Left ventricle myocardium inferior (tissue), 1 donor: ENCODE data around the gene PAX2. TPM values are rescaled to one million over a fixed set of nuclear protein-coding genes. Genes with fewer than 3 reads are reported as not detected.

Experiments
- DNase-seq: peaks from one replicate; pipeline ENCODE4 v3.0.0-alpha.2; 2020
- H3K27ac ChIP-seq: fragments of 200-600 bp; replicated peaks from 2 replicates; pipeline ENCODE4 v1.8.0; 2021
- H3K27me3 ChIP-seq: fragments of 200-600 bp; 2 replicates; pipeline ENCODE4 v1.8.0; 2021; ENCODE audit warnings: low read depth
- H3K36me3 ChIP-seq: fragments of 200-600 bp; 2 replicates; pipeline ENCODE4 v1.8.0; 2021
- H3K4me1 ChIP-seq: fragments of 200-600 bp; 2 replicates; pipeline ENCODE4 v1.8.0; 2021
- H3K4me3 ChIP-seq: fragments of 200-600 bp; 2 replicates; pipeline ENCODE4 v1.8.0; 2021; ENCODE audit warnings: mild to moderate bottlenecking, moderate library complexity
- H3K9me3 ChIP-seq: fragments of 200-600 bp; replicated peaks from 2 replicates; pipeline ENCODE4 v1.8.0; 2021
- CTCF ChIP-seq: fragments of 200-600 bp; IDR thresholded peaks from 2 replicates; pipeline ENCODE4 v1.8.0; 2021; ENCODE audit warnings: antibody characterized with exemption, mild to moderate bottlenecking, borderline replicate concordance
- intact Hi-C: fragments of 100-400 bp; cut with micrococcal nuclease; formaldehyde crosslinking; loops from one replicate; pipeline ENCODE4 v1.11.0; 2022
- total RNA-seq: library from RNA; stranded (reverse); fragmentation: NEBNext Ultra II Directional; extraction: Animal tissue kit (Norgen Biotek cat#: 25700); gene quantifications from one replicate; pipeline ENCODE4 v1.2.1, GENCODE V29; 2021
- donor health status: DM: no; HTN: yes; CAD: no; lungs with severe emphysema.

Gene PAX2
- total RNA-seq, 1 donor from 2014 or later: not detected

GRCh38 chr10:100773646-100774045 is 28.3 kb downstream of the PAX2 start:
- Histone ChIP-seq H3K4me1 (no peaks in the 10 kb centered on the region), H3K4me3 (no peak overlapping the region), H3K27ac (no peak overlapping the region), H3K9me3 (no peaks in the 10 kb centered on the region), H3K27me3 (peaks cover 97% of the 10 kb centered on the region), H3K36me3 (no peaks in the 10 kb centered on the region)
- intact Hi-C loops: no loop called here
- DNase-seq: no peak
- TF ChIP-seq CTCF: no peak

DNA sequence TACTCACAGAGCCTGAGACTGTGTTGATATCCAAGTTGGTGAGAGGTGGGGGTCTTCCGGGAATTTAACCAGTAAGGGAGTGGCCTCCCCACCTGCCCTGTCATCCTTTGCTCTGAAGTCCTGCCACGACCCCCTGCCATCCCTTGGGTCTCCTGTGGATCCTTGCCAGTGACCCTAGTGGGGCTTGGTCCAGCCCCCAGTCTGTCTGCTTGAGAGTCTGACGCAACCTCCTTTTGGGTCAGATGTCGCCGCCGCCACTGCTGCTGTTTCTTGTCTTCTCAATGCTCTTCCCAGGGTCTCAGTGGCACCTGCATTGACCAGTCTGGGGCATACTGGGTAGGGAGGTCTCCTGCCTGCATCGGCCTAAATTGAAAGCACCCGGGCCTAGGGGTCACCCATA is 28.8 kb downstream of the PAX2 start:
- Histone ChIP-seq H3K27ac (no peak overlapping the region), H3K27me3 (peaks cover 97% of the 10 kb centered on the region), H3K4me1 (no peaks in the 10 kb centered on the region), H3K9me3 (no peaks in the 10 kb centered on the region), H3K36me3 (no peaks in the 10 kb centered on the region), H3K4me3 (no peak overlapping the region)
- intact Hi-C loops: no loop called here
- no peak for DNase-seq
- no peak for TF ChIP-seq CTCF

GRCh38 chr10:100774876-100775275 is 29.5 kb downstream of the PAX2 start:
- peaks cover 97% of the 10 kb centered on the region for H3K27me3 ChIP-seq
- no peak overlapping the region for H3K4me3 ChIP-seq
- H3K27ac ChIP-seq: no peak overlapping the region
- H3K4me1 ChIP-seq: no peaks in the 10 kb centered on the region
- no peak for DNase-seq
- no peak for TF ChIP-seq CTCF
- intact Hi-C loops: no loop called here
- no peaks in the 10 kb centered on the region for H3K36me3 ChIP-seq
- no peaks in the 10 kb centered on the region for H3K9me3 ChIP-seq

- no peak for DNase-seq
- Histone ChIP-seq H3K4me1 (no peaks in the 10 kb centered on the region), H3K27ac (no peak overlapping the region), H3K9me3 (no peaks in the 10 kb centered on the region), H3K4me3 (no peak overlapping the region), H3K36me3 (no peaks in the 10 kb centered on the region), H3K27me3 (peaks cover 97% of the 10 kb centered on the region)
- TF ChIP-seq CTCF: no peak
- intact Hi-C loops: no loop called here
Measured at GRCh38 chr10:100775386-100775785, 30.0 kb downstream of the PAX2 start.

- H3K27ac ChIP-seq: no peak overlapping the region
- intact Hi-C loops: no loop called here
- no peaks in the 10 kb centered on the region for H3K36me3 ChIP-seq
- H3K4me3 ChIP-seq: no peak overlapping the region
- H3K27me3 ChIP-seq: peaks cover 97% of the 10 kb centered on the region
- no peaks in the 10 kb centered on the region for H3K4me1 ChIP-seq
- H3K9me3 ChIP-seq: no peaks in the 10 kb centered on the region
- no peak for DNase-seq
- TF ChIP-seq CTCF: no peak
Measured at GRCh38 chr10:100775871-100776270, 30.5 kb downstream of the PAX2 start.

DNA sequence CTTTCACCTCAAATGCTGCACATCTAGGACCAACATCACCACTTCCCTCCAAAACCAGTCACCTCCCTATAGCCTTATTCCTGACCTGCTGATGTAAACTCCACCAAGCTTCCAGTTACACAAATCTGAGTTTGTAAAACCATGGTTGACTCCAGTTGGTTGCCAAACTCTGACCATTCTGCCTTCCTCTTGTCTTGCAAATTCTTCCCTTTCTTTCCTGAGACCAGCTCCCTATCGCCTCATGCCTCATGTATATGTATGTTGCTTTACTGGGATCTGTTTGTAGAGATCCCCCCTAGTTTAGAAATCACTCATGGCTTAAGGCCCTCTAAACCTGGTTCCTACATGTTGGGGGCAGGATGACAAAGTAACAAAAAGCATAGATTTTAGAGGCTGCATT is 31.3 kb downstream of the PAX2 start:
- Histone ChIP-seq H3K27ac (no peak overlapping the region), H3K9me3 (no peaks in the 10 kb centered on the region), H3K36me3 (no peaks in the 10 kb centered on the region), H3K4me1 (no peaks in the 10 kb centered on the region), H3K4me3 (no peak overlapping the region), H3K27me3 (peaks cover 97% of the 10 kb centered on the region)
- no peak for TF ChIP-seq CTCF
- intact Hi-C loops: no loop called here
- no peak for DNase-seq
